GOT3 (cell line): Measurements from ENCODE around the gene ANKRD36.
"Not testable (repeated sequence)": the region's sequence is repeated elsewhere in the genome, so short reads cannot be mapped to it uniquely, and the experiment has no call there.

Experiments used
- DNase-seq: peaks from one replicate; lab custom pipeline; 2025; ENCODE audit warnings: mixed read lengths; lab: John Stamatoyannopoulos, UW

The ANKRD36 gene

DNA sequence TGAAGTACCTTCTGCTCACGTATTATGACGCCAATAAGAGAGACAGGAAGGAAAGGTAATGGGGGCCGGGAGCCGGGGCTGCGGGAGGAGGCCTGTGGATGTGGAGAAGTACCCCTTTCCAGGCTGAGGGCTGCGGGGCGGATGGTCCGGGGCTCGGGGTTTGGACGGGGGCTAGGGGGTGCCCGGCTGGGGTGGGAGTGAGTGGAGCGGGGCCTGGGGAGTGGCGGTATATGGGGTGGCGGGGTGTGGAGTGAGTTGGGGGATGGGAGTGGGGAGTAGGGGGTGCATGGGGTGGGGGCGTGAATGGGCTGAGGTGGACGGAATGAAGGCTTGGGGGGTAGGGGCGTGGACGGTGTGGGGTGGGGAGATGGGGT lies 916 bp downstream of the ANKRD36 start:
- not testable (repeated sequence) for DNase-seq

DNA sequence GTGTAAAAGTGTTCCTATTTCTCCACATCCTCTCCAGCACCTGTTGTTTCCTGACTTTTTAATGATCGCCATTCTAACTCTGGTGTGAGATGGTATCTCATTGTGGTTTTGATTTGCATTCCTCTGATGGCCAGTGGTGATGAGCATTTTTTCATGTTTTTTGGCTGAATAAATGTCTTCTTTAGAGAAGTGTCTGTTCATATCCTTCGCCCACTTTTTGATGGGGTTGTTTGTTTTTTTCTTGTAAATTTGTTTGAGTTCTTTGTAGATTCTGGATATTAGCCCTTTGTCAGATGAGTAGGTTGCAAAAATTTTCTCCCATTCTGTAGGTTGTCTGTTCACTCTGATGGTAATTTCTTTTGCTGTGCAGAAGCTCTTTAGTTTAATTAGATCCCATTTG lies 16.1 kb downstream of the ANKRD36 start:
- DNase-seq = not testable (repeated sequence)

- not testable (repeated sequence) for DNase-seq
Measured at GRCh38 chr2:97144016-97144415, 31.1 kb downstream of the ANKRD36 start.

DNA sequence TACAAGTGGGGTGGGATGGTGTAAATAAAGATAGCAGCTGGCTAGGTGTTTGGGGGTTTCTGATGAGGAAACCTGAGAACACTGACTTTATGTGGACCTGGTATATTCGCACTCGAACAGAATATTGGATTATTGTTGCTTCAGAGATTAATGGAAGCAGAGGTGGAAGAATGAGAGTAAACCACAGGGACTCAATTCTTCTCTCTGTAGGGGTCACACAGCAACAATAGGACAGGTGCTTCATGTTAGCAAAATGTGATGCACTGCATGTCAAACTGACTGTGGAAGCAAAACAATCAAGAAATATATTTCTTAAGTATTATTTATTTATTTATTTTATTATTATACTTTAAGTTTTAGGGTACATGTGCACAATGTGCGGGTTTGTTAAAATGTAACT lies 53.6 kb downstream of the ANKRD36 start:
- not testable (repeated sequence) for DNase-seq

DNA sequence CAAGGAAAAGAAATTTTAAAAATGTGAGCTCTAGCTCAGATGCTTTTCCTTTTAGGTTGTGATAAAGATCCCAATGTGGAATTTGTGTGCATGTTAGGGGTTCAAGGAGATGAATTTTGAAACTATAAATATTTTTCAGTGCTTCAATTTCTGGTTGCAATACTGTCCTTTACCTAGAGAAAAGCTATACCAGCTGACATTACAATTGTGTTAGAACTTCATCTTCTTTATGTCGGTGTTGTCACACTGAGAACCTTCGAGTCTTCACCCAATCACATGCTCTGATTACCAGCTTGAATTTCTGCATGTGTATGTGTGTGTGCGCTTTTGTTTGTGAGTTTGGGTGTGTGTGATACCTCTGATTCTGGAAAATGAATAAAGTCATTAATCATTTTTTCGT lies 55.0 kb downstream of the ANKRD36 start:
- not testable (repeated sequence) for DNase-seq

- DNase-seq = not testable (repeated sequence)
Measured at GRCh38 chr2:97168583-97168982, 55.6 kb downstream of the ANKRD36 start.

GRCh38 chr2:97180391-97180790 lies 67.4 kb downstream of the ANKRD36 start:
- DNase-seq = not testable (repeated sequence)

DNA sequence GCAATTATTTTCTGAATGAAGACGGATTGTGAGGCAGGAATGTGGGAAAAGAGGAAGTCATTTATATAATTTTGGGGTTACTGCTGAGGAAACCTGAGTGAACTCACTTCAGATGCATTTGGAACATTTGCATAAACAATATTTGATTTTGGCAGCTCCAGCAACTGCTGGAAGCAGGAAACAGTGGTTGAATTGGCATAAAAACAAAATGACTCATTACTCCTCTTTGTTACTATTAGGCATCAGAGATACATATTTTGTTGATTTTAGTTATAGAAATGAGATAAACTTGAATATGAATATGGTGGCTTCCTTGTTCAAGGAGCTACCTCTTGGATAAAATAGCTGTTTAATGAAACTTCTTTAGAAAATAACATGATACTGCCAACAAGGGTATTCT lies 82.4 kb downstream of the ANKRD36 start:
- not testable (repeated sequence) for DNase-seq

DNA sequence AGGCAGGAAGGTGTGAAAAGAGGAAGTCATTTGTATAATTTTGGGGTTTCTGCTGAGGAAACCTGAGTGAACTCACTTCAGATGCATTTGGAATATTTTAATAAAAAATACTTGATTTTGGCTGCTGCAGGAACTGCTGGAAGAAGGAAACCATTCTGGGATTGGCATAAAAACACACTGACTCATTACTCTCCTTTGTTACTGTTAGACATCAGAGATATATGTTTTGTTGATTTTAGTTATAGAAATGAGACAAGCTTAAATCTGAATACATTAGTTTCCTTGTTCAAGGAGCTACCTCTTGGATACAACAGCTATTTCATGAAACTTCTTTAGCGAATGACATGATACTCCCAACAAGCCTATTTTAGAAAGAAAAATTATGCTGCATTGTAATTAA lies 84.3 kb downstream of the ANKRD36 start:
- DNase-seq = not testable (repeated sequence)

DNA sequence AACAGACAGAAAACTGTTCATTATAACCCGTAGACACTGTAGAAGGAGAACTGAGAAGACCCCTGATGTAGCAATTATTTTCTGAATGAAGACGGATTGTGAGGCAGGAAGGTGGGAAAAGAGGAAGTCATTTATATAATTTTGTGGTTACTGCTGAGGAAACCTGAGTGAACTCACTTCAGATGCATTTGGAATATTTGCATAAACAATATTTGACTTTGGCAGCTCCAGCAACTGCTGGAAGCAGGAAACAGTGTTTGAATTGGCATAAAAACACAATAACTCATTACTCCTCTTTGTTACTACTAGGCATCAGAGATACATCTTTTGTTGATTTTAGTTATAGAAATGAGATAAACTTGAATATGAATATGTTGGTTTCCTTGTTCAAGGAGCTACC lies 87.9 kb downstream of the ANKRD36 start:
- not testable (repeated sequence) for DNase-seq

DNA sequence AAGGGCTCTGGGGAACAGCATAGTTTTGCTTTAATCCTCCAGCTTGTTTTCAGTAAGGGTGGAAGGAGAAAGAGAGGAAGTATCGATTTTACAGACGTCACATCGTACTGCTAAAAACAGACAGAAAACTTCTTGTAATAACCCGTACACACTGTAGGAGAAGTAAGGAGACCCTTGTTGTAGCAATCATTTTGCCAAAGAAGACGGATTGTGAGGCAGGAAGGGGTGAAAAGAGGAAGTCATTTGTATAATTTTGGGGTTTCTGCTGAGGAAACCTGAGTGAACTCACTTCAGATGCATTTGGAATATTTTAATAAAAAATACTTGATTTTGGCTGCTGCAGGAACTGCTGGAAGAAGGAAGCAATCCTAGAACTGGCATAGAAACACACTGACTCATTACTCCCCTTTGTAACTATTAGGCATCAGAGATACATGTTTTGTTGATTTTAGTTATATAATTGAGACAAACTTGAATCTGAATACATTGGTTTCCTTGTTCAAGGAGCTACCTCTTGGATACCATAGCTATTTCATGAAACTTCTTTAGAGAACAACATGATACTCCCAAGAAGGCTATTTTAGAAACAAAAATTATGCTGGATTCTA lies 89.8 kb downstream of the ANKRD36 start:
- not testable (repeated sequence) for DNase-seq

GRCh38 chr2:97210325-97210724 lies 97.4 kb downstream of the ANKRD36 start:
- DNase-seq = no peak

GRCh38 chr2:97215025-97215424 lies 102.1 kb downstream of the ANKRD36 start:
- not testable (repeated sequence) for DNase-seq

DNA sequence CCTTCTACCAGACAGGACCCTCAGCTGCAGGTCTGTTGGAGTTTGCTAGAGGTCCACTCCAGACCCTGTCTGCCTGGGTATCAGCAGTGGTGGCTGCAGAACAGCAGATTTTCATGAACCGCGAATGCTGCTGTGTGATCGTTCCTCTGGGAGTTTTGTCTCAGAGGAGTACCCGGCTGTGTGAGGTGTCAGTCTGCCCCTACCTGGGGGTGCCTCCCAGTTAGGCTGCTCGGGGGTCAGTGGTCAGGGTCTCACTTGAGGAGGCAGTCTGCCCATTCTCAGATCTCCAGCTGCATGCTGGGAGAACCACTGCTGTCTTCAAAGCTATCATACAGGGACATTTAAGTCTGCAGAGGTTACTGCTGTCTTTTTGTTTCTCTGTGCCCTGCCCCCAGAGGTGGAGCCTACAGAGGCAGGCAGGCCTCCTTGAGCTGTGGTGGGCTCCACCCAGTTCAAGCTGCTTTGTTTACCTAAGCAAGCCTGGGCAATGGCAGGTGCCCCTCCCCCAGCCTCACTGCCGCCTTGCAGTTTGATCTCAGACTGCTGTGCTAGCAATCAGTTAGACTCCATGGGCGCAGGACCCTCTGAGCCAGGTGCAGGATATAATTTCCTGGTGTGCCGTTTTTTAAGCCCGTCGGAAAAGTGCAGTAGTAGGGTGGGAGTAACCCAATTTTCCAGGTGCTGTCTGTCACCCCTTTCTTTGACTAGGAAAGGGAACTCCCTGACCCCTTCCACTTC lies 118.1 kb downstream of the ANKRD36 start:
- DNase-seq = not testable (repeated sequence)

- not testable (repeated sequence) for DNase-seq
Measured at GRCh38 chr2:97232981-97233380, 120.0 kb downstream of the ANKRD36 start.

DNA sequence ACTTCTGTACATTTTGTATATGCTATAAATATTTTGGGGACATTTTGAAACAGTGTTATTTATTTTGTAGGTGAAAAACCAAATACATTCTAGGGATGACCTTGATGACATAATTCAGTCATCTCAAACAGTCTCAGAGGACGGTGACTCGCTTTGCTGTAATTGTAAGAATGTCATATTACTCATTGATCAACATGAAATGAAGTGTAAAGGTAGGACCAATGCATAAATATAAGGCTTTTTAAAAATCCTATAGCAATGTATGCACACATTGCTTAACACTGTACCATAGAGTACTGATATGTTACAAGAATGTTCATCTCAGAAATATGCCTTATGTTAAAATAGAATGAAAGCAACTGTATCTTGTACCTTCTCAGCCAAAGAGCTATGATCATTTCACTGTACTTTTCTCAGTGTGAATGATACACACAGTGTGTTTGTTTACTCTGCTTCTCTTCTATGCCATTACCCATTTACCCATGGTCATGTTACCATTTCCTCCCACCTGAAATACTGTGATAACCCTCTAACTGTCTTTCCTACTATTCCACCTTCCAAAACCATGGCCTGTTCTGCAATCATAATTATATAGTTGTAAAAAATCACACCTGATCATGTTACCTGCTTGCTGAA lies 120.8 kb downstream of the ANKRD36 start:
- not testable (repeated sequence) for DNase-seq

GRCh38 chr2:97261192-97261591 lies 148.2 kb downstream of the ANKRD36 start:
- DNase-seq = not testable (repeated sequence)

DNA sequence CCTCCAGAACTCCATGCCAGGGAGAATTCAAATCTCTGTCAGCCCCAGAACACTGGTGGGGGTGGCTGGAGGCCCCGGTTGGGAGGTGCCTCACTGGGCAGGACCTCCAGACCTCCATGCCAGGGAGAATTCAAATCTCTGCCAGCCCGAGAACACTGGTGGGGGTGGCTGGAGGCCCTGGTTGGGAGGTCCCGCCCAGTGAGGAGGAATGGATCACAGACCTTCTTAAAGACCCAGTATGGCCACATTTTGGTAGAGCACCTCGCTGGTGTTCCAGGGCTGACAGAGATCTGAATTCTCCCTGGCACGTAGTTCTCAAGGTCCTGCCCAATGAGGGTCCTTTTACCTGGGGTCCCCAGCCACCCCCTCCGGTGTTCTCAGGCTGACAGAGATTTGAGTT lies 153.5 kb downstream of the ANKRD36 start:
- not testable (repeated sequence) for DNase-seq

DNA sequence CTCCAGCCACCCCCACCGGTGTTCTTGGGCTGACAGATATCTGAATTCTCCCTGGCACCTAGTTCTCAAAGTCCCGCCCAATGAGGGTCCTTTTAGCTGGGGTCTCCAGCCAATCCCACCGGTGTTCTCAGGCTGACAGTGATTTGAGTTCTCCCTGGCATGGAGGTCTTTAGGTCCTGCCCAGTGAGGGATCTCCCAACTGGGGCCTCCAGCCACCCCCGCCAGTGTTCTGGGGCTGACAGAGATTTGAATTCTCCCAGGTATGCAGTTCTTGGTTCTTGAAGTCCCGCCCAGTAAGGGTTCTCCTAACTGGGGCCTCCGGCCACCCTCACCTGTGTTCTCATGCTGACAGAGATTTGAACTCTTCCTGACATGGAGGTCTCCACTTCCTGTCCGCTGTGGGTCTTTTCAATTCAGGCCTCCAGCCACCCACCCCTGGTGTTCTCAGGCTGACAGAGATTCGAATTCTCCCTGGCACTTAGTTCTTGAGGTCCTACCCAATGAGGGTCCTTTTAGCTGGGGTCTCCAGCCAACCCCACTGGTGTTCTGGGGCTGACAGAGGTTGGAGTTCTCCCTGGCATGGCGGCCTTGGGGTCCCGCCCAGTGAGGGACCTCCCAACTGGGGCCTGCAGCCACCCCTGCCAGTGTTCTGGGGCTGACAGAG lies 154.6 kb downstream of the ANKRD36 start:
- no peak for DNase-seq

DNA sequence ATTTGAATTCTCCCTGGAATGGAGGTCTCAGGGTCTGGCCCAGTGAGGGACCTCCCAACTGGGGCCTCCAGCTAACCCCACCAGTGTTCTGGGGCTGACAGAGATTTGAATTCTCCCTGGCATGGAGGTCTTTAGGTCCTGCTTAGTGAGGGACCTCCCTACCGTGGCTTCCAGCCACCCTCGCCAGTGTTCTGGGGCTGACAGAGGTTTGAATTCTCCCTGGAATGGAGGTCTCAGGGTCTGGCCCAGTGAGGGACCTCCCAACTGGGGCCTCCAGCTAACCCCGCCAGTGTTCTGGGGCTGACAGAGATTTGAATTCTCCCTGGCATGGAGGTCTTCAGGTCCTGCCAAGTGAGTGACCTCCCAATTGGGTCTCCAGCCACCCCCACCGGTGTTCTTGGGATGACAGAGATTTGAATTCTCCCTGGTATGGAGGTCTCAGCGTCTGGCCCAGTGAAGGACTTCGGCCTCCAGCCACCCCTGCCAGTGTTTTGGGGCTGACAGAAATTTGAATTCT lies 155.2 kb downstream of the ANKRD36 start:
- not testable (repeated sequence) for DNase-seq

DNA sequence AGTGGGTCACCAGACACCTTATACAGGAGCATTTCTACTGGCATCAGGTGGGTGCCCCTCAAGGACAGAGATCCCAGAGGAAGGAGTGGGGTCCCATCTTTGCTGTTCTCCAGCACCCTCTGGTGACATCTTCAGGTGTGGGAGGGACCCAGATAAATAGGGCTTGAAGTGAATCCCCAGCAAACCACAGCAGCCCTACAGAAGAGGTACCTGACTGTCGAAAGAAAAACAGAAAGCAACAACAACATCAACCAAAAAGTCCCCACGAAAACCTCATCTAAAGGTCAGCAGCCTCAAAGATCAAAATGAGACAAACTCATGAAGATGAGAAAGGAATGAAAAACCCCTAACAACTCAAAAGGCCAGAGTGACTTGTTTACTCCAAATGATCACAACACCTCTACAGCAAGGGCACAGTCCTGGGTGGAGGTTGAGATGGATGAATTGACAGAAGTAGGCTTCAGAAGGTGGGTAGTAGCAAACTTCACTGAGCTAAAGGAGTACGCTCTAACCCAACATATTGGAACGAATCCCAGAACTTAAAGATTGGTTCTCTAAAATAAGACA lies 163.4 kb downstream of the ANKRD36 start:
- DNase-seq = not testable (repeated sequence)

DNA sequence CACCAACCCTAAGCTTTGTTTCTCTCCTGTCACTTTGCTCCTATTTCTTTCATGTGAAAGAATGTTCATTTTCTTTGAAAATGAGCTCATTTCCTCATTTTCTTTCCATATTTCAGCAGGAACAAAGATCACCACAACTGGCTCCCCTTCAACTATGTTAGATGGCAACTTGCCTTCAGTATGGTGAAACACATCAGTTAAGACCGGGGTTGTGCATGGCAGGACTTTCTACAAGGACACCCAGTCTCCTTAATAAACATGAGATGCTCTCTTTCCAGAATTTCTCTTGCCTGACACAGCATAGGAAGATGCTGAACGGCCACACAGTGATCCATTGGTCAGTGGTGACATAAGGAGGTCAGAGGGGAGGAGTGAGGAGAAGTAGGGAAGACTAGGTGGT lies 172.2 kb downstream of the ANKRD36 start:
- not testable (repeated sequence) for DNase-seq
